ENCODE data around the gene ADH1B.

DNA sequence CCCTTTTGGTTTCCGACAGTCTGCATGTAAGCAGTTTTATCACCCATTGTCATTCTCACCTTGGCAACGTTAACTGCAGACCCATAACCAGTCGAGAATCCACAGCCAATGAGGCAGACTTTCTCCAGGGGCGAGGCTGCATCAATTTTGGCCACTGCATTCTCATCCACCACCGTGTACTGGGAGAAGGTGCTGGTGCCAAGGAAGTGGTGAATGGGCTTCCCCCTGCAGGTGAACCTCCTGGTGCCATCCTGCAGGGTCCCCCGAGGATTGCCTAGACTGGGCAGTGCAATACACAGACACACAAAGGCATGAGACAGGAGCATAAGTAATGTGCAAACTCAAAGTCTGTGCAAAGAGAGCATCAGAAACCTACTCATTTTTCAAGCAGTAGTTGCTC, 5.4 kb downstream of the ADH1B start:
- TF ChIP-seq NR1H2 (CRISPR knock-in tag; IDR thresholded peaks at IDR 0.05): no peak
- TF ChIP-seq, protein P1, sequence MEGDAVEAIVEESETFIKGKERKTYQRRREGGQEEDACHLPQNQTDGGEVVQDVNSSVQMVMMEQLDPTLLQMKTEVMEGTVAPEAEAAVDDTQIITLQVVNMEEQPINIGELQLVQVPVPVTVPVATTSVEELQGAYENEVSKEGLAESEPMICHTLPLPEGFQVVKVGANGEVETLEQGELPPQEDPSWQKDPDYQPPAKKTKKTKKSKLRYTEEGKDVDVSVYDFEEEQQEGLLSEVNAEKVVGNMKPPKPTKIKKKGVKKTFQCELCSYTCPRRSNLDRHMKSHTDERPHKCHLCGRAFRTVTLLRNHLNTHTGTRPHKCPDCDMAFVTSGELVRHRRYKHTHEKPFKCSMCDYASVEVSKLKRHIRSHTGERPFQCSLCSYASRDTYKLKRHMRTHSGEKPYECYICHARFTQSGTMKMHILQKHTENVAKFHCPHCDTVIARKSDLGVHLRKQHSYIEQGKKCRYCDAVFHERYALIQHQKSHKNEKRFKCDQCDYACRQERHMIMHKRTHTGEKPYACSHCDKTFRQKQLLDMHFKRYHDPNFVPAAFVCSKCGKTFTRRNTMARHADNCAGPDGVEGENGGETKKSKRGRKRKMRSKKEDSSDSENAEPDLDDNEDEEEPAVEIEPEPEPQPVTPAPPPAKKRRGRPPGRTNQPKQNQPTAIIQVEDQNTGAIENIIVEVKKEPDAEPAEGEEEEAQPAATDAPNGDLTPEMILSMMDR (IDR thresholded peaks at IDR 0.05): no peak
- no peak for TF ChIP-seq ZNF396 (CRISPR knock-in tag; IDR thresholded peaks at IDR 0.05; ENCODE audit: borderline replicate concordance)
- TF ChIP-seq, protein P2, sequence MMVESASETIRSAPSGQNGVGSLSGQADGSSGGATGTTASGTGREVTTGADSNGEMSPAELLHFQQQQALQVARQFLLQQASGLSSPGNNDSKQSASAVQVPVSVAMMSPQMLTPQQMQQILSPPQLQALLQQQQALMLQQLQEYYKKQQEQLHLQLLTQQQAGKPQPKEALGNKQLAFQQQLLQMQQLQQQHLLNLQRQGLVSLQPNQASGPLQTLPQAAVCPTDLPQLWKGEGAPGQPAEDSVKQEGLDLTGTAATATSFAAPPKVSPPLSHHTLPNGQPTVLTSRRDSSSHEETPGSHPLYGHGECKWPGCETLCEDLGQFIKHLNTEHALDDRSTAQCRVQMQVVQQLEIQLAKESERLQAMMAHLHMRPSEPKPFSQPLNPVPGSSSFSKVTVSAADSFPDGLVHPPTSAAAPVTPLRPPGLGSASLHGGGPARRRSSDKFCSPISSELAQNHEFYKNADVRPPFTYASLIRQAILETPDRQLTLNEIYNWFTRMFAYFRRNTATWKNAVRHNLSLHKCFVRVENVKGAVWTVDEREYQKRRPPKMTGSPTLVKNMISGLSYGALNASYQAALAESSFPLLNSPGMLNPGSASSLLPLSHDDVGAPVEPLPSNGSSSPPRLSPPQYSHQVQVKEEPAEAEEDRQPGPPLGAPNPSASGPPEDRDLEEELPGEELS (CRISPR knock-in tag; IDR thresholded peaks at IDR 0.05): no peak

Data from WTC11 (cell line).